Stimulated activated CD4-positive, alpha-beta T cell treated with anti-CD3 and anti-CD28 coated beads, Interleukin-12 subunit alpha, Interleukin-12 subunit beta, amount 100 ng/mL, for 4 hours (primary cell): Measurements from ENCODE around the gene VANGL1.

Experiments used
- DNase-seq: peaks from one replicate; pipeline ENCODE4 v3.0.0-alpha.2; 2020

The VANGL1 gene

DNA sequence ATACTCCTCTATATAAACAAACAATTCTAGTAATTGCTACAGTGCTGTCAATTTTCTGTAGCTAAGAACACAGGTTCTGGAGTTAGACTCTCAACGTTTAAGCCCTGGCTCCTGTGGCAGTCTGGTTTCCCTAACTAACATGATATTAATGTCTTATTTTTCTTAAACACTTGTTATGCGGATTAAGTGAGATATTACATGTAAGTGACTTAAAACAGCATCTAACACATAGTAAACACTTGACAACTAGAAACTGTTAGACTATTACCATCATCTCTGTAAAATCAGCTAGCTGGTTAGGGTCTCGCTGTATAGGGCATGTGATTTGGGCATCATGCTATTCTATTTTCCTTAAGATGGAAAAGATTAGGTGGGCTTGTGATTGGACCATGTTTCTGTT, 2.3 kb downstream of the VANGL1 start:
- DNase-seq, result no peak

DNA sequence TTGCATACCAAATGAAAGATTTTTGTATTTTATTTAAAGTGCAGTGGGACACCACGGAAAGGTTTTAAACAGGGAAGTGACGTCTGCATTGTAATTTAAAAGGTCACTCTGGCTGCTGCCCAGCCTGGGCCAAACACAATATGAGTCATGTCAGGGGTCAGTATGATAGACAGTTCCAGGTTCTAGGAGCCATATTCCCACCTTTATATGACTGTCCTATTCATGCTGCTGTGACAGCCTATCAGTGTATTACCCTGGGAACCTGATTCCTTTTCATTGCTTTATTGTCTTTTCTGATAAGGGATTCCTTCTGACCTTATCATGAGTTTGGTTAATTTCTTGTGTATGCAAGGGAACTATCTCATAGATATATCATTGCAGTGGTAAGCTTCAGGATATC, 5.3 kb downstream of the VANGL1 start:
- DNase-seq, result no peak

DNA sequence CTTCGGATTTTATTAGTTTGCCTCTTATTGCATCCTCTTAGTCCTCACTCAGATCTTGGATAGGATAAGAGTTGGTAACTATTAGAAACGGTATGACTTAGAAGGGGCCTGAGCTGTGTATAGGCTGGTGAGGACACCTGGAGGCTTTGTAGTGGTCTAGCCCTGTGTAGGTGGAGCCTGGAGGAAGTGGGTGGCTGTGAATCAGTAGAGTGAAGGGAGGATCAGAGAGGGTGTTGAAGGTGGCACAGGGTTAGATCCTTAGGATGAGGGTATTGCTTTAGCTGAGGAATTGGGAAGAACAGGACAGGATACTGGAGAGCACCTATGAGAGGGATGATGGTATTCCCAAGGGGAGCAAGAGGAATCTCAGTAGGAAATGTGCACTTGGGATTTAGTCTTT, 5.7 kb downstream of the VANGL1 start:
- no peak for DNase-seq

- no peak for DNase-seq
Observed at GRCh38 chr1:115647919-115648650, 6.3 kb downstream of the VANGL1 start.

DNA sequence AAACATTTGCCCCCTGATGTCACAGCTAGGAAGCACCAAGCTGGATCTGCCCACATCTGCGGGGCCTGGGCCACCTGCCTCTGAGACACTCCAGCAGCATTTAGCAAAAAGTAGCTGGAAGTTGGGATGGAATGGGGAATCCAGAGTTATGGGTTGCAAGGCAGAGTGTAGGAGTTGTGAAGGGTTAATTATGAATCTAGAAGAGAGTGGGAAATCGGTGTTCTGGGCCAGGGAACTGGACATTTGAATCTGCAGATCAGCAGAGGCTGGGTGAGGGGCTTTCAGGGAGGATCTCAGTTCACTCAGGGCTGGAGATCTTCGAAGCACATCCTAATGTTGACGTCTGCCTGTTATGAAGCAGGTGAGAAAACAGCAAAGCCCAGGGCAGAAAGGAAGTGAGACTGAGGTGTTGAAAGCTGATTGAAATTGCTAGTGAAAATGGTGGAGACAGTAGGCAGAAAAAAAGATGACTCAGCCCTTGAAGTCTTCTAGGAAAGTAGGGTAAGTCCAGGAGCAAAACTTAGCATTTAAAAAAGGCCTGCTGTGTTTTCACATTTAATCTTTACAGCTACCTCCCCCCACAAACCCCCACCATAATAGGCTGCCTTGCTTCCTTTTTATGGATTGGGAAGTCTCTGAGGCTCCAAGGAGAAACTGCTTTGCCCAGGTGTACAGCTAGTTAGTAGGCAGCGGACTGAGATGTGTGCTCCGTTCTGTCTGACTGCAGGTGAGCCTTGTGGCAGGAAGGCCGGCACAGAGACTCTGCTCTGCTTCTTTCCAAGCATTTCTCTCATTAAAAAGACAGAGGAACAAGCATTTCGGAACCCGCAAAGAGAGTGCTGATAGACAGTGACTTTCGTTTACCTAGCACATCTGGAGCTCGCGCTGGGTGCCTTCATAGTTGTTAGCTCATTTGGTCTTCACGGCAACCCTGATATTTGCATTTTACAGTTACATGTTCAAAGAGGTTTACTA, 7.2 kb downstream of the VANGL1 start:
- DNase-seq, result no peak

- DNase-seq, result no peak
Observed at GRCh38 chr1:115649964-115650363, 8.2 kb downstream of the VANGL1 start.

DNA sequence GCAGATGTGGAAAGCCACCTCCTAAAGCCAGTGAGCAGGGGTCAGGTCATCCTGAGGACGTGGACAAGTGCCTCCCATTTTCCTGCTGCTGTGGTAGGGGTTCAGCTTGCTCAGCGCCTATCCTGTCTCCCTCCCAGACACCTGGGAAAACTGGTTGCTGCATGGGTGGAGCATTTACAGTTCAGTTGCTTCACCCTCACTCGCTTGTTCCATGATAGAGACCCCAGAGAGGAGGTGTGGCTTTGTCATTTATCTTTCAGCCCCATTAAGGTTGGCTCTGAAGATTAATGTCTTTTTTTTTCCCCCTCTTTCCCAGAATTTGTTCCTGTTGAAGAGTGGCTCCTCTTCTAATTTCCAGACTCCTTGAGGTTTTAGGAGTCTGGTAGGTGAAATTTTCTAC, 9.2 kb downstream of the VANGL1 start:
- DNase-seq, result no peak

DNA sequence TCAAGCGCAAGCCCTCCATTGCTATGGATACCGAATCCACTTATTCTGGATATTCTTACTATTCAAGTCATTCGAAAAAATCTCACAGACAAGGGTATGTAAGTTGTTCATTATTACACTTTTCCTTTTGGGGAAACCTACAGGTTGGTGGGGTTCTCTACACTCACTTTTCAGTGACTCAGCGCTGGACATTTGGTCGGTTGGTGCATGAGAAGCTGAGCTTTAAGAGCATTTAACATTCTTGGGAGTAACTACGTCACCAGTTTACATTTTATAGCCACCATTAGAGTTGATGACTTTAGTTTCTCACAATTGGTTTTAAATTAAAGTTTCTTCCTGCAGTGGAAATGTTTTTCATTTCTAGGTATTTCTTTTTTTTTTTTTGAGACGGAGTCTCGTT, 9.6 kb downstream of the VANGL1 start:
- no peak for DNase-seq

GRCh38 chr1:115652236-115652788, 10.5 kb downstream of the VANGL1 start:
- DNase-seq, result no peak

DNA sequence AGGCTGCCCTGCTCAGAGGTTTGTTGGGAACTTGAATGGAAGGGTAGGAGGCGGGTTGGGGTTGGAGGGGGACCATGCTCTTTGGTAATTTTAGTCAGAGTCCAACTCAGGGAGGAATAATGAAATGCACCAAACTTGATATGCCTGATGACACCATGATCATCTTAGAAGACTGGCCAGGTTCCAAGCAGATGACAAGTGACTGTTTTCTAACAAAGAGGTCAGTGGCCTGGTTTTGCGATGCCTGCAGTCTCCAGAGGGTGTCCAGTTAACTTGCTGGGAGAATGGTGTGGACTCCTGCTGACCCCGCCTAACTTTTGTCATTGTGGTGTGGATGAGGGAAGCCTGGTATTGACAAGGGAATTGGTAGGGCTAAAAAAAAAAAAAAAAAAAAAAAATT, 12.4 kb downstream of the VANGL1 start:
- DNase-seq, result no peak

DNA sequence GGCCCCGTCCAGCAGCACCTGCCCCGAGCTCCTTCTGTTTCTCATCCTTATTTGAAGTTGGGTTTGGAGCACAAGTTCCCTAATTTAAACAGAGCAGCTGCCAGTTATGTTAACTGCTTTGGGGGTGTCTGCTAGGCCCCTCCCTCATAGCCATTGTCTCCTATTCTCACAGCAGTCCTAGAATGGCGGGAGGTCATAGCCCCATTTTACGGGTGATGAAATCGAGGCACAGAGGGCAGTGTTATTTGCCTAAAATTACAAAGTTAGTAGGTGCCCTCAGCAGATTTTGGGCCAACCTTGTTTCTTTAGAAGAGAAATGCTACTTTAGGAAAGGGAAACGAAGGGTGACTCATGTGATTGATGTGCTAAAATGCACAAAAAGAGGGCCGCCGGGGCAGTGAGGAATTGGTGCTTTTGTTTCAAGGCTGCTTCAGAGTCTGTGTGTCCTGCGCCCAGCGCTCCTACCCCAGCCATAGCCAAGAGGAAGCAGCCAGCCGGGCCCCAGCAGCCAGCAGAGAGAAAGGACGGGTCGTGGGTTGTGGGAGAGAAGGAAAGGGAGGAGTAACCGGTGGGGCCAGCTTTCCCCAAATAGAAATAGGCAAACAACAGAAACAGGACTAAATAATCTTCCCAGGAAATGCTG, 13.0 kb downstream of the VANGL1 start:
- no peak for DNase-seq

GRCh38 chr1:115655306-115655663, 13.5 kb downstream of the VANGL1 start:
- no peak for DNase-seq

- no peak for DNase-seq
Observed at GRCh38 chr1:115655916-115656315, 14.1 kb downstream of the VANGL1 start.

- no peak for DNase-seq
Observed at GRCh38 chr1:115656461-115657077, 14.8 kb downstream of the VANGL1 start.

DNA sequence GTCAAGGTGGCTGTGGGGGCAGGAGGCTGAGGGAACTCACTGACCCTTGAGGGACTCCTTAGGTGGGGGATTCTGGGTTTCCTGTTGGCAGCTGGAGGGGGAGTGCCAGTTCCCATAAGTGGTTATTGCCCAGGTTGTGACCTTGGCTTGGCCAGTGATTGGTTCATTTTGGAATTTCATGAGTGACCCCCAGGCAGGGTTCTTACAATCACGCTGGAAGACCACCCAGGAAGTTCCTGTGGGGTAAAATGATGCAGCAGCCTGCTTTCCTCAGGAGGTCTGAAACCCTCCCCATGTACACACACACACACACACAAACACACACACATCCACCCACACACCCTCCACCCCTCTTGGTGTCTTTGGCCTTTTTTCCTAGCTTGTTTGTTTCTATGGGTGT, 16.9 kb downstream of the VANGL1 start:
- no peak for DNase-seq

- DNase-seq, result no peak
Observed at GRCh38 chr1:115660151-115660550, 18.4 kb downstream of the VANGL1 start.

- no peak for DNase-seq
Observed at GRCh38 chr1:115661157-115661556, 19.4 kb downstream of the VANGL1 start.

- no peak for DNase-seq
Observed at GRCh38 chr1:115665319-115666096, 23.7 kb downstream of the VANGL1 start.

GRCh38 chr1:115666206-115666605, 24.4 kb downstream of the VANGL1 start:
- DNase-seq, result no peak

DNA sequence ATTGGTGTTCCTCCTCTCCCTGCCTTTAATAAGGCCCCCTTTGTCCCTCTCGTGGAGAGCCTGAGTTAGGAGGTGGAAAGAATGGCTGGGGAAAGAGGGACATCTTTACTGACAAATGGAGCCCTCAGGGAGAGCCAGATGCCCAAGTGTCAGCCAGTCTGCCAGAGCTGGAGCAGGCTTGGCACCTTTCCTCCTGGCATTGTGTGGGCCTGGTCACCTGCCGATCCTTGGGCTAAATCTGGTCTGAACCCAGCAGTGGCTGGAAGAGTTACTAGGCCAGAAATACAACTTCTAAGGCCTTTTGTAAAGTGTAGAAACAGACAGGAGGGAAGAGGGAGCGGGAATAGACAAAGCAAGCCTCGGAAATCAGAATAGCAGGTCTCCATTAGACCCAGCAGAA, 24.9 kb downstream of the VANGL1 start:
- DNase-seq, result no peak

DNA sequence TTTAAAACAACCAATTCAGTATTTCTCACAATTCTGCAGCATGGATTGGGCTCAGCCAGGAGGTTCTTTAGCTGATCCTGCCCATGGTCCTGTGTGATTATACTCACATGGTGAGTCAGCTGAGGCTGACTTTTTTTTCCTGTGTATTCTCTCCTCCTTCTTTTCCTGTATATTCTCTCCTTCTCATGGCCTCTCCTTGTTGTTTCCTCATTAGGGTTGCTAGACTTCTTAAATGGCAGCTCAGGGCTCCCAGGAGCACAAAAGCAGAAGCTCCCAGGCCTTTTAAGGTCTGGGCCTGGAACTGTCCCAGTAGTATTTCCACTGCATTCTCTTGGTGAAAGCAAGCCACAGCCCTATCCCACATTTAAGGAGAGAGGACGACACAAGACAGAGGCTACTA, 26.8 kb downstream of the VANGL1 start:
- no peak for DNase-seq

- no peak for DNase-seq
Observed at GRCh38 chr1:115669002-115669673, 27.4 kb downstream of the VANGL1 start.
